Activated CD4-positive, alpha-beta T cell treated with anti-CD3 and anti-CD28 coated beads, Interleukin-2, Interleukin-4, amounts not matched to agents 100 ng/mL and 50 ng/mL, durations not matched to agents 16 hours and 8 hours (primary cell): Measurements from ENCODE around the gene RASSF5.
A peak's percentile ranks its signal among the peaks of the same experiment; 100 is the strongest.

Experiments used
- DNase-seq: peaks from one replicate; pipeline ENCODE4 v3.0.0-alpha.2; 2020; ENCODE audit warnings: low spot score

The RASSF5 gene

GRCh38 chr1:206516728-206516990, 9.3 kb downstream of the RASSF5 start:
- DNase-seq: no peak

DNA sequence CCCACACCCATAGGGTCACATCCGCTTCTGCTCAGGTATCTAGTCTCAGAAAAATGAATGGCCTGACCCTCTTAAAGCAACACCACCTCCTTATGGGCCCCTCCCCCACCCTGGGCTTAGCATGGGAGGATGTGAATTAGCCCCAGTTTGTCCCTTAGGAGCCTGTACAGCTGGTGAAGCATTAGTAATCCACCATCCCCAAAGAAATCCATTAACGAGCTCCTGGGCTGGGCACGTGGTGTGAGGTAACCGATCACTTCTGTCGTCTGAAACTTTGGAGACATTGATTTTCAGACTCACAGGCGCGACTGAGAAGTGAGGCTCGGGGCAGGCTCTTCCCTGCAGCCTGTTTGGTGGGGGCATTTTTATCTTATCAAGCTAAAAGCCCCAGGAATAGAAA, 10.5 kb downstream of the RASSF5 start:
- no peak for DNase-seq

DNA sequence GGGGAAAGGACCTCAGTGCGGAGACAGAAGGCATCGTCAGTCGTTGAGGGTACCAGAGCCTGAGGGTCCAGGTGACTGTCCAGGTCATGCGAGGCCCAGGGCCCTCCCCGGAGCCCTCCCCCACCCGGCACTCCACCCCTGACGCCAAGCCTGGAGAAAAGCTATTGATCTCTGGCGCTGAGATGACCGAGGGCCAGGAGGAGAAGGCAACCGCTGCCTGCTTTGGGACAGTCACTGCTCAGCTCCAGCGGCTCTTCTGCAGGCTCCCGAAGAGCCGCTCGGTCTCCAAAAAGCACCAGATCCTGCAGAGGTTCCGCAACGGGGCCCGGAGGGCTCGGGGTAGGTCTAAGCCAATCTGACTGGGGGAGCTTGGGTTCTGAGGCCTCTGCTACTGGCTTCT, 10.9 kb downstream of the RASSF5 start:
- DNase-seq: no peak

- no peak for DNase-seq
These were observed 11.4 kb downstream of the RASSF5 start for GRCh38 chr1:206518743-206519142.

DNA sequence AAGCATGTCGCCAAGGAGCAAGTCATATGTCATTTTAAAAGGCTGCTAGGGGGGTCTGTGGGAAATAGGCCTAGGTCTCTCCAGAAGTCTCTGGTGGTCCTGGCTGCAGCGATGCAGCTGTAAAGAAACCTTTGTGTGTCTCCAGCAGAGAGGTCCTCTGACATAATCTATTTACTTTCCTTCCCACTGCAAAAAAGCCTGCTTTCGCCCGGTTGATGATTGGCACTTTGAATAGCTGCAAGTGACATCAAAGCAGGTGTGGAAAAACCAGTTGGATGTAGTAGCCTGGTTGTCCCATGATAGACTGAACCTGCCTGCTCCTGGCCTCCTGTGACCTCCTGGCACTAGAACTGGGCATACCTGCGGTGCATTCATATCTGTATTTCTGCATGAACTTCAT, 13.8 kb downstream of the RASSF5 start:
- no peak for DNase-seq

GRCh38 chr1:206521694-206522402, 14.5 kb downstream of the RASSF5 start:
- DNase-seq: no peak

DNA sequence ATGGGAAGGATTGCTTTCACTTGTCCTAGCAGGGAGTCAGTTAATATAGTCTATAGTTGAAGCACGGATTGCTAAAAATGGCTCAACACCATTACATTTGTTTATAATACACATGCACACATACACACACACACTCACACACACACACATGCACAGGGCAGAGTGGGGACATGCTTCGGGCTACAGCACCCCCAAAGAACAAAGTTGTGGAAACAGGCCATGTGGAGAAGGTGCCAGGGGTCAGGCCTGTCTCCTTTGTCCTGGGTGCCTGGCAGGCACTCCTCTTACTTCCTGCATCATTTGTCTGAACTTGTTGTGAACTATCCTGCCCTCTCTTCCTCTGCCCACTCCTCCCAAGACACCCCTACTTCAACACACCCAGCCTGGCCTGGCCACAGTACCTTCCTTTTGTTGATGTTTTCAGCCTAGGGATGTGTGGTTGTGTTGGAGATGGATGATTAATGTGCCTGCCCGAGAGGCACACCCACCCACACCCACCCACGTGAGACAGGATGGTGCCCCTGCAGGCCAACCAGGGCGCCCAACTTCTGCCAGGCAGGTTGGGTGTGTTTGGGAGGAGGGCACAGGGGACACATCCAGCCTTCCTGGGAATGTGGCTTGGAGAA, 17.5 kb downstream of the RASSF5 start:
- no peak for DNase-seq

GRCh38 chr1:206526064-206526911, 19.0 kb downstream of the RASSF5 start:
- DNase-seq: no peak

GRCh38 chr1:206529425-206529824, 22.1 kb downstream of the RASSF5 start:
- no peak for DNase-seq

DNA sequence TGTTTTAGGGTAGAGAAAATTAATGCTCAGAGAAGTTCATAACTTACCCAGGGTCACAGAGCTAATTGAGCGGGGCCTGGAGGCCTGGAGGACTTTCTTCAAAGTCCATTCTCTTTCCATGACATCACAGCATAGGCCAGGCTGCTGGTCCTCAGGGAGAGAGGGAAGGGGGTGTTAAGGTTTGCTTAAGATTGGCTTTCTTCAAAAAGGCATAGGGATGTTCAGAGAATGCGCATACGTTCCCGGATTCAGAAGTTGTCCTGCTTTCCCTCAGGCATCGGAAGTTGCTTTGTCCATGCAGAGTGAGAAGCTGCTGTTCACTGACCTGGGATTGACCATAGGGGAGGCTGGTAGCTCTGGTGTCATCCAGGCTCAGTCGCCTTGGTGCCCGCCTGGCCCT, 25.0 kb downstream of the RASSF5 start:
- no peak for DNase-seq

DNA sequence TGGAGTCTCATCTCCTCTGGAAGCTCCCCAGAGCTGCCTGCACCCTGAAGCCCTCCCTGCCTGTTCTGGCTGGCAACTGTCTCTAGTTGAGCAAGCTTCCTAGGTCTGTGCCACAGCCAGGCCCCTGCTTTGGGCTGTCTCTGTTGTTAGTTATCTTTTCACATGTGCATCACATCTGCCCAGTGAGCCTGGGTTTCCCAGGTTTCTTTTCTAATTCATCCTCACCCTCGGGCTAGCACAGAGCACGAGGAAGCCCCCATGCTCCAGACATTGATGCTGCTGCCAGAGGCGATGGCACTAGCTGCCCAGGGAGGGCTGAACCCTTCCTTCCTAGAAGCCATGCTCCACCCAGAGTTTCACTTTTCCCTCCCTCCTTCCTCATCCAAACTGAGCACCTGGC, 27.2 kb downstream of the RASSF5 start:
- DNase-seq: no peak

GRCh38 chr1:206535853-206536188, 28.5 kb downstream of the RASSF5 start:
- DNase-seq: no peak

DNA sequence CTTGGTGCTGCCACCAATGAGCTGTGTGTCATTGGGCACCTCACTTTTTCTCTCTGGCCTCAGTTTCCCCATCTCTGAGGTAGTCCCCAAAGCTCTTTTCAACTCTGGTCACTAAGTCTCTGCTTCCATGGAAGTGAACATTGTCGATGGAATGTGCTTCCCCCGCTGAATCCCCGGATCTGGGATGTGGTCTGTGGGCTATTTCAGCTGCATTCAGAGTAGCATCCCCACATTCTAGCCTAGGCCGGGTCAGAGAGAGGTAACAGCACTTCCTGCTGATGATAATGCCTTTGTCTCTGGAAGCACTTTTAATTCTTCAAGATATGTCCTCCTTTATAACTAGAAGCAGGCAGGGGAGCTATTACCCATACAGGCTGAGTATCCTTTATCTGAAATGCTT, 29.8 kb downstream of the RASSF5 start:
- DNase-seq: no peak

DNA sequence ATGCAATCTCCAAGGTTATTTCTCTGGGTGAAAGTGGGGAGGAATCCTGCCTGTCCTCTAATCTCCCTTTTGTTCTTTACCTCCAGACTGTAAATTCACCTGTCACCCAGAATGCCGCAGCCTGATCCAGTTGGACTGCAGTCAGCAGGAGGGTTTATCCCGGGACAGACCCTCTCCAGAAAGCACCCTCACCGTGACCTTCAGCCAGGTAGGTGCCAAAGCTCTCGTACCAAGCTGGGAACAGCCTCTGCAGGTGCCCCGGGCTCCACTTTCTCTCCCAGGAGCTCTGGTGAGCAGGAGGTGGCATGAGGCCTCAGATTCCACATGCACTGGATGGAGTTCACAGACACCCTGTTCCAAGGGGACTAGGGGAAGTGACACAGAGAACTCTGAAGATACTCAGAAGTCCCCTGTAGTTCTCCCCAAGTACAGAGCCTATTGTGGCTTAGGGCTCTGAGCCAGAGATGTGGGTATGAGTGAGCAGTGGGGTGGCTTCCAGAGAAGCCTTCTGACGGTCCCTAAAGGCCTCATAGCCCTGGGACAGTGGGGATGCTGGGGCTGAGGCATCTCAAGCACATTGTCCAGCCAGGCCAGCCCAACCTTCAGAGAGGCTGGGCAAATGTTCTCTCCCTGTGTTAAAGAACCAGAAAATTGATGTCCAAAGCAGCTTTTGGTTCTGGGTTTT, 30.9 kb downstream of the RASSF5 start:
- DNase-seq: no peak

DNA sequence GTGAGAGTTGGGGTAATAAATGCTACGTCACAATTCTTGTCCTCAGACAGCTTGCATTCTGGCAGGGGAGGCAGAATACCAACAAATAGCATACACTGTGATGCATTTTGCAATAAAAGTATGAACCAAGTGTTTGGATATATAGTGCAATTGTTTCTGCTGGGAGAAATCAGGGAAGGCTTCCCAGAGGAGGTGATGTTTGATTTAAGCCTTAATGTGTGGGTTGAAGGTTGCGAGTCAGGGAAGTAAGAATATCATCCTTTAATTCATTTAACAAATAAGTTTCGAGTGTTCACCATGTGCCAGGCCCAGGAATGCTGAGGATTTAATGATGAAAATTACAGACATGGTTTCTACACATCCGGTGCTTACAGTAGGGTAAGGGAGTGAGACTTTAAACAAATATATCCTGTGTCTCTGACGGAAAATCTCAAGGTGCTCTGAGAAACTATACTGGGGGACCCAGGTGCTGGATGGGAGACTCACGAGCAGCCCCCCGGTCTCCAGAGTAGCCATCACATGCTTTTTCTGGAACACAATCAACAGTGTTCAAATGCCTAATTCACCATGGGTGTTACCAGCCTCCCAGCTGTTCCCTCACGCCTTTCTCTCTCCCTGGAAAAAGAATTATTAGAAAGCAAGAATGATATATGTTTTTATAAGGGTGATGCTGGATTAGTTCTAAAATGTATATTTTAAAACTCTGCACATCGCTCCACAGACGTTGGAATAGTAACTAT, 31.7 kb downstream of the RASSF5 start:
- DNase-seq: no peak

DNA sequence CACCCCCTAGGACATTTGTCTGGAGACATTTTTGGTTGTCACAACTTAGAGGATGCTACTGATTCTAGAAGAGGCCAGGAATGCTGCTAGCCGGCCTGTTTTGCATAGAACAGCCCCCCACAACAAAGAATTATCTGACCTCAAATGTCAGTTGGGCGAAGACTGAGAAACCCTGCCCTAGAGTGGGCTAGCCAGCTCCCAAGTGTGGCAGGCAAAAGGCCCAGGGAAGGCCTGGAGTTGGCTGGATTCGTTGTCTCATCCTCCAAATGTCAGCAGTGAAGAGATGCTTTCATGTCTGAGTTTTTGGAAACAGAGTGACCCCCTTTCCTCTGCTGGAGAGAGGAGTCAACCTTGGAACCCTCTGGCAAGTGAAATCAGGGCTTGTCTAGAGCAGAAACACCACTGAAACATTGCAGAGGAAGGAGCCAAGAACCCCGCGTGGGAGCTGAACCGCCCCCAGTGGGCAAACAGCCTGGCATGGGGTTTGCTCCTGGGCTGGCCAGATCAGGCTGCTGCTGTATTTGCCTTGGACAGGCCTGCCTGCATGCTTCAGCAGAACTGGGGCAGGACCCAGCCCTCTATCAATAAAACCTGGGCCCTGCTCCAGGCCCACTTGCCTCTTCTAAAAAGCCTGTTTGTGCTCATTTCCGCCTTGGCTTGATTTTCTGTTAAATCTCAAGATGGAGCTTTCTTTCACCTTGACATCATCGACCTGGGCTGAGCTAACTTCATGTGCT, 32.9 kb downstream of the RASSF5 start:
- no peak for DNase-seq

- DNase-seq: no peak
These were observed 34.0 kb downstream of the RASSF5 start for GRCh38 chr1:206541236-206541833.

DNA sequence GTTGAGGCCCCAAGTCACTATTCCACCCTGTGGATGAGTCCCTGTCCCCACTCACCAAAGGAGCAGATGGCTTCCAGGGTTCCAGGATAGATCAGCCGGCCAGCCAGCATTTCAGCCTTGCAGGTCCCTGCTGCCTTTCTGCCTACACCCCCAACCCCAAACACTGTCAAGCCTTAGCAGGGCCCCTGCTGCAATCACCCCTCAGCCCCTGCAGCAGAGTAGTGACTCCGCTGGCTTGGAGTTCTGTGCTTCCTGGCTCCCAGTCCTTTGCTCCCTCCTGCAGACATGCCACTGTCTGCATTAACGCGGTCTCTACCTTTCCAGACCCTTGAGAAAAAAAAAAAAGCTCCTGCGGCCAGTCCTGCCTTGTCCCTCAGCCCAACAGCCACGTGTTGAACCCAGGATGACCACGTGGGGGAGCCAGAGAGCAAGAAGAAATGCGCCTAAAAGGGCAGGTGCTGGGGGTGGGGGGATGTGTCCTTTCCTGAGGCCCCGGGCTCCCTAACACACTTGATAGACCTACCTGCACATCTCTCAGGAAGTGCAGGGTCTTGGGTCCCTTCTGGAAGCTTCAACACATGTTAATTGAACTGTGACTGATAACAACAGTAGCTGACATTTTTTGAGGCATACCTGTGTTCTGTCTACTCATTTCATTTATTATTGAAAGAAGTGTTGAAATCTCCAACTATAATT, 37.4 kb downstream of the RASSF5 start:
- DNase-seq: peak; percentile 81

DNA sequence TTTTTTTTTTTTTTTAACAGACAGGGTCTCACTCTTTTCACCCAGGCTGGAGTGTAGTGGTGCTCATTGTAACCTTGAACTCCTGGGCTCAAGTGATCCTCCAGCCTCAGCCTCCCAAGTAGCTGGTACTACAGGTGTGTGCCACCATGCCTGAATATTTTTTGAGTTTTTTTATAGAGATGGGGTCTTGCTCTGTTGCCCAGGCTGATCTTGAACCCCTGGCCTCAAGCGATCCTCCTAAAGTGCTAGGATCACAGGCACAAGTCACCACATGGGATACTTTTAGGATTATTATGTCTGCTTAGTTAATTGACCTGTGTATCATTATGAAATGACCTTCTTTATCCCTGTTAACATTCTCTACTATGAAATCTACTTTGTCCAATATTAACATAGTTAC, 38.0 kb downstream of the RASSF5 start:
- DNase-seq: no peak

GRCh38 chr1:206547104-206547503, 39.8 kb downstream of the RASSF5 start:
- no peak for DNase-seq

DNA sequence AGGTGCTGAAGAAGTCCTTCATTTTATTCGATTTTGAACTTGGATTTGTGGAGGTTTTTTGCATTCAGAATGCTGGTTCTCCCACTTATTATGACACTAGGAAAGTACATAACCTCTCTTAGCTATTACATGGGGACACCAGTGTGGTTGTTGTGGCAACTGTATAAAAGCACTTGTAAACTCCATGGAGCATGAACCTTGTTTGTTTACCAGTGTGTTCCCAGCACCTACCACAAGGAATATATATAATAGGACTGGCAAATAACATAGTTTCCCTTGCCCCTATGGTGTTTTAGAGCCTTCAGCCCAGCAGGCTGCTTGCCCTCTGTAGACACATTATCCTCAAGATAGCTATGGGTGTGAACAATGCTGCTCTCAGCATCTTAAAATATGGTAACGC, 43.1 kb downstream of the RASSF5 start:
- no peak for DNase-seq
